K562 (cell line): ENCODE measurements around the gene RBMX2. TPM values are rescaled to one million over a fixed set of nuclear protein-coding genes. Genes with fewer than 3 reads are reported as not detected.

ENCODE experiments used
- GABPB1 ChIP-seq: sonication (generic); formaldehyde crosslinking; IDR thresholded peaks from 2 replicates; pipeline ENCODE4 v1.8.0; 2022; ENCODE audit warnings: mild to moderate bottlenecking, missing genetic modification reagents
- HNRNPH1 ChIP-seq: fragments of 200-400 bp; formaldehyde crosslinking; optimal IDR thresholded peaks from 2 replicates; pipeline ENCODE3; 2017; ENCODE audit warnings: low read depth, mild to moderate bottlenecking, low read length, moderate library complexity
- HOXB6 ChIP-seq: fragments of 250-450 bp; sonication (Bioruptor Pico); IDR thresholded peaks from 2 replicates; pipeline ENCODE4 v1.5.1; 2022; ENCODE audit warnings: mild to moderate bottlenecking, borderline replicate concordance
- KLF6 ChIP-seq: fragments of 250-450 bp; sonication (Bioruptor Pico); IDR thresholded peaks from 2 replicates; pipeline ENCODE4 v1.4.0; 2020; ENCODE audit warnings: mild to moderate bottlenecking, moderate library complexity, borderline replicate concordance
- MBD2 ChIP-seq: sonication (generic); IDR thresholded peaks from 2 replicates; pipeline ENCODE4 v1.6.1; 2016; ENCODE audit warnings: low read depth, borderline replicate concordance
- MEIS2 ChIP-seq: fragments of 450-650 bp; IDR thresholded peaks from 2 replicates; pipeline ENCODE4 v1.6.1; 2014; ENCODE audit warnings: mild to moderate bottlenecking; ENCODE audit not compliant: partially characterized antibody
- NFRKB ChIP-seq: fragments of 450-650 bp; IDR thresholded peaks from 2 replicates; pipeline ENCODE4 v1.6.1; 2016; ENCODE audit warnings: low read depth
- RBM17 ChIP-seq: fragments of 200-400 bp; formaldehyde crosslinking; IDR thresholded peaks from 2 replicates; pipeline ENCODE4 v1.6.1; 2017; ENCODE audit warnings: low read depth, mild to moderate bottlenecking, low read length, borderline replicate concordance
- SAFB2 ChIP-seq: fragments of 200-400 bp; formaldehyde crosslinking; IDR thresholded peaks from 2 replicates; pipeline ENCODE4 v1.6.1; 2018; ENCODE audit warnings: borderline replicate concordance, low read length, low read depth, moderate library complexity; ENCODE audit not compliant: severe bottlenecking
- U2AF2 ChIP-seq: fragments of 200-400 bp; formaldehyde crosslinking; optimal IDR thresholded peaks from 2 replicates; pipeline ENCODE3; 2017; ENCODE audit warnings: low read depth, mild to moderate bottlenecking, low read length
- ZNF561 ChIP-seq: fragments of 450-650 bp; formaldehyde crosslinking; conservative IDR thresholded peaks from 2 replicates; pipeline ENCODE4 v1.4.0; 2020; ENCODE audit warnings: mild to moderate bottlenecking, moderate library complexity
- ZNF778 ChIP-seq: fragments of 450-650 bp; formaldehyde crosslinking; IDR thresholded peaks from 2 replicates; pipeline ENCODE4 v1.4.0; 2020; ENCODE audit warnings: mild to moderate bottlenecking, moderate library complexity
- polyA plus RNA-seq, 8 experiments: library from polyadenylated mRNA; depleted of rRNA in 4 of 8; stranded (reverse) in 5 of 8; unstranded in 3 of 8; fragments of >200 nt; fragmentation: Nextera tagmentation in 2 of 8; fragmentation: Illumina TruSeq in 1 of 8; extraction: Ambion mirVana in 2 of 8; extraction: Trizol in 1 of 8; gene quantifications; 2 replicates each; pipeline versions ENCODE4 v1.2.1 to v1.2.3, GENCODE V29; 2011 to 2014; ENCODE audit warnings: inconsistent platforms in 1 of 8, missing spikeins in 1 of 8
- total RNA-seq, 7 experiments: library from RNA; depleted of rRNA in 6 of 7; stranded (reverse); fragments of >200 nt in 6 of 7; fragmentation: Illumina TruSeq in 2 of 7; extraction: Trizol in 2 of 7; gene quantifications; 2 replicates each; pipeline versions ENCODE4 v1.2.1 to v1.2.3, GENCODE V29; 2011 to 2021; ENCODE audit warnings: low replicate concordance in 1 of 7
- TF ChIP-seq, protein P1 (sequence below): sonication (generic); formaldehyde crosslinking; IDR thresholded peaks from 2 replicates; pipeline ENCODE4 v1.8.1; 2023; ENCODE audit warnings: mild to moderate bottlenecking, missing genetic modification reagents
- TF ChIP-seq, protein P2 (sequence below): fragments of 200-800 bp; sonication (Bioruptor generic); IDR thresholded peaks from 2 replicates; pipeline ENCODE4 v1.6.1; 2017; ENCODE audit warnings: missing genetic modification characterization, missing compliant biosample characterization
- TF ChIP-seq, protein P3 (sequence below): IDR thresholded peaks from 2 replicates; pipeline ENCODE4 v1.6.1; 2011; ENCODE audit not compliant: insufficient read length; ENCODE audit errors: extremely low read depth
- TF ChIP-seq, protein P4 (sequence below): fragments of 250-450 bp; sonication (Bioruptor Pico); IDR thresholded peaks from 2 replicates; pipeline ENCODE4 v1.6.1; 2021; ENCODE audit warnings: mild to moderate bottlenecking
- TF ChIP-seq, protein P5 (sequence below): fragments of 250-450 bp; sonication (Bioruptor Pico); IDR thresholded peaks from 2 replicates; pipeline ENCODE4 v1.8.0; 2022; ENCODE audit warnings: moderate library complexity, mild to moderate bottlenecking, inconsistent platforms
- TF ChIP-seq, protein P6 (sequence below): fragments of 250-450 bp; sonication (Bioruptor Pico); IDR thresholded peaks from 2 replicates; pipeline ENCODE4 v1.5.0; 2021; ENCODE audit warnings: mild to moderate bottlenecking, borderline replicate concordance

Gene RBMX2
- total and polyA plus RNA-seq, 9 of the 15 experiments (the other 6 are each of a cell fraction or from before 2014, with no cell fraction given), result 27.2 to 62.5 (median 54.1) TPM

DNA sequence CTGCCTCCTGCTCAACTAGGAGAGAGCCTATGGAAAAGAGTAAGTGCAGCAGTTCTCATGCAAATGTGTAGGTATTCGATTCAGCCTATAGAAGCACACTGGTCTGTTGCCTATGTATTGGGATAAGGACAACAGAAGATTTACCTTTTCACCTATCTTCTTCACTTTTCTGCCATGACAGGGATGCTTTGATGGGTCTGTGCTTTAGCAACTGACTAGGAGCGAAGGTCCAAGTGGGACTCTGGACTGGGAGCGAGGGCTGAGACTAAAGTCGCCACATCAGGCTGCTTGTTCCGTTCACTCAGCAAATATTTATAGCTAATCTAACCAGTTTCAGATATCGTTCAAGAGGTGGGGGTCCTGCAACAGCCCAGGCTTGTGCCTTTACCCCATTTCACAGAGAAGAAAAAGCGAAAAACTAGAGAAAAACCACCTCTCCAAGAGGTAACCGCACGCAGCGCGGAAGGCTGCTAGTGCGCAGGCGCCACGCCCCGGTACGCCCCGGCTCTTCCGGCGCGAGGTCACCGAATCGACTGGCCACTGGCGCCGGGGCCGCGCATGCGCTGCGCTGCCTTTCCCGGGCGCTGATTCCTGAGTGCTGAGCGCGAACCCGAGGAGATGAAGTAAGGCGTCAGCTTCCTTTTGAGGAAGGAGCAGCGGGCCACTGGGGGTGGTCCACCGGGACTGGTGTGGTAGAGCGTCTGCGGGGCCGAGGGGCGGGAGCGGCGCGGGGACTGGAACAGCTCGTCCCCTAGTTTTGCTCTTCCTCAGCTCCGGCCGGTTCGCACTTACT, at the start of gene RBMX2 (continued):
- TF ChIP-seq MEIS2, result peak; percentile 90
- TF ChIP-seq ZNF778, result no peak
- no peak for TF ChIP-seq KLF6 (CRISPR knock-in tag)
- TF ChIP-seq U2AF2, result no peak
- no peak for TF ChIP-seq NFRKB
- TF ChIP-seq, protein P1, sequence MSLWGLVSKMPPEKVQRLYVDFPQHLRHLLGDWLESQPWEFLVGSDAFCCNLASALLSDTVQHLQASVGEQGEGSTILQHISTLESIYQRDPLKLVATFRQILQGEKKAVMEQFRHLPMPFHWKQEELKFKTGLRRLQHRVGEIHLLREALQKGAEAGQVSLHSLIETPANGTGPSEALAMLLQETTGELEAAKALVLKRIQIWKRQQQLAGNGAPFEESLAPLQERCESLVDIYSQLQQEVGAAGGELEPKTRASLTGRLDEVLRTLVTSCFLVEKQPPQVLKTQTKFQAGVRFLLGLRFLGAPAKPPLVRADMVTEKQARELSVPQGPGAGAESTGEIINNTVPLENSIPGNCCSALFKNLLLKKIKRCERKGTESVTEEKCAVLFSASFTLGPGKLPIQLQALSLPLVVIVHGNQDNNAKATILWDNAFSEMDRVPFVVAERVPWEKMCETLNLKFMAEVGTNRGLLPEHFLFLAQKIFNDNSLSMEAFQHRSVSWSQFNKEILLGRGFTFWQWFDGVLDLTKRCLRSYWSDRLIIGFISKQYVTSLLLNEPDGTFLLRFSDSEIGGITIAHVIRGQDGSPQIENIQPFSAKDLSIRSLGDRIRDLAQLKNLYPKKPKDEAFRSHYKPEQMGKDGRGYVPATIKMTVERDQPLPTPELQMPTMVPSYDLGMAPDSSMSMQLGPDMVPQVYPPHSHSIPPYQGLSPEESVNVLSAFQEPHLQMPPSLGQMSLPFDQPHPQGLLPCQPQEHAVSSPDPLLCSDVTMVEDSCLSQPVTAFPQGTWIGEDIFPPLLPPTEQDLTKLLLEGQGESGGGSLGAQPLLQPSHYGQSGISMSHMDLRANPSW (CRISPR knock-in tag), result no peak
- TF ChIP-seq SAFB2, result no peak
- TF ChIP-seq, protein P2, sequence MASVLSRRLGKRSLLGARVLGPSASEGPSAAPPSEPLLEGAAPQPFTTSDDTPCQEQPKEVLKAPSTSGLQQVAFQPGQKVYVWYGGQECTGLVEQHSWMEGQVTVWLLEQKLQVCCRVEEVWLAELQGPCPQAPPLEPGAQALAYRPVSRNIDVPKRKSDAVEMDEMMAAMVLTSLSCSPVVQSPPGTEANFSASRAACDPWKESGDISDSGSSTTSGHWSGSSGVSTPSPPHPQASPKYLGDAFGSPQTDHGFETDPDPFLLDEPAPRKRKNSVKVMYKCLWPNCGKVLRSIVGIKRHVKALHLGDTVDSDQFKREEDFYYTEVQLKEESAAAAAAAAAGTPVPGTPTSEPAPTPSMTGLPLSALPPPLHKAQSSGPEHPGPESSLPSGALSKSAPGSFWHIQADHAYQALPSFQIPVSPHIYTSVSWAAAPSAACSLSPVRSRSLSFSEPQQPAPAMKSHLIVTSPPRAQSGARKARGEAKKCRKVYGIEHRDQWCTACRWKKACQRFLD (CRISPR knock-in tag), result no peak
- no peak for TF ChIP-seq HOXB6
- TF ChIP-seq, protein P3, sequence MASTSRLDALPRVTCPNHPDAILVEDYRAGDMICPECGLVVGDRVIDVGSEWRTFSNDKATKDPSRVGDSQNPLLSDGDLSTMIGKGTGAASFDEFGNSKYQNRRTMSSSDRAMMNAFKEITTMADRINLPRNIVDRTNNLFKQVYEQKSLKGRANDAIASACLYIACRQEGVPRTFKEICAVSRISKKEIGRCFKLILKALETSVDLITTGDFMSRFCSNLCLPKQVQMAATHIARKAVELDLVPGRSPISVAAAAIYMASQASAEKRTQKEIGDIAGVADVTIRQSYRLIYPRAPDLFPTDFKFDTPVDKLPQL, result no peak
- peak; percentile 71 for TF ChIP-seq GABPB1 (CRISPR knock-in tag)
- TF ChIP-seq RBM17, result no peak
- TF ChIP-seq, protein P4, sequence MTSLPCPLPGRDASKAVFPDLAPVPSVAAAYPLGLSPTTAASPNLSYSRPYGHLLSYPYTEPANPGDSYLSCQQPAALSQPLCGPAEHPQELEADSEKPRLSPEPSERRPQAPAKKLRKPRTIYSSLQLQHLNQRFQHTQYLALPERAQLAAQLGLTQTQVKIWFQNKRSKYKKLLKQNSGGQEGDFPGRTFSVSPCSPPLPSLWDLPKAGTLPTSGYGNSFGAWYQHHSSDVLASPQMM, result no peak
- no peak for TF ChIP-seq MBD2
- TF ChIP-seq, protein P5, sequence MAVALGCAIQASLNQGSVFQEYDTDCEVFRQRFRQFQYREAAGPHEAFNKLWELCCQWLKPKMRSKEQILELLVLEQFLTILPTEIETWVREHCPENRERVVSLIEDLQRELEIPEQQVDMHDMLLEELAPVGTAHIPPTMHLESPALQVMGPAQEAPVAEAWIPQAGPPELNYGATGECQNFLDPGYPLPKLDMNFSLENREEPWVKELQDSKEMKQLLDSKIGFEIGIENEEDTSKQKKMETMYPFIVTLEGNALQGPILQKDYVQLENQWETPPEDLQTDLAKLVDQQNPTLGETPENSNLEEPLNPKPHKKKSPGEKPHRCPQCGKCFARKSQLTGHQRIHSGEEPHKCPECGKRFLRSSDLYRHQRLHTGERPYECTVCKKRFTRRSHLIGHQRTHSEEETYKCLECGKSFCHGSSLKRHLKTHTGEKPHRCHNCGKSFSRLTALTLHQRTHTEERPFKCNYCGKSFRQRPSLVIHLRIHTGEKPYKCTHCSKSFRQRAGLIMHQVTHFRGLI (CRISPR knock-in tag), result no peak
- TF ChIP-seq, protein P6, sequence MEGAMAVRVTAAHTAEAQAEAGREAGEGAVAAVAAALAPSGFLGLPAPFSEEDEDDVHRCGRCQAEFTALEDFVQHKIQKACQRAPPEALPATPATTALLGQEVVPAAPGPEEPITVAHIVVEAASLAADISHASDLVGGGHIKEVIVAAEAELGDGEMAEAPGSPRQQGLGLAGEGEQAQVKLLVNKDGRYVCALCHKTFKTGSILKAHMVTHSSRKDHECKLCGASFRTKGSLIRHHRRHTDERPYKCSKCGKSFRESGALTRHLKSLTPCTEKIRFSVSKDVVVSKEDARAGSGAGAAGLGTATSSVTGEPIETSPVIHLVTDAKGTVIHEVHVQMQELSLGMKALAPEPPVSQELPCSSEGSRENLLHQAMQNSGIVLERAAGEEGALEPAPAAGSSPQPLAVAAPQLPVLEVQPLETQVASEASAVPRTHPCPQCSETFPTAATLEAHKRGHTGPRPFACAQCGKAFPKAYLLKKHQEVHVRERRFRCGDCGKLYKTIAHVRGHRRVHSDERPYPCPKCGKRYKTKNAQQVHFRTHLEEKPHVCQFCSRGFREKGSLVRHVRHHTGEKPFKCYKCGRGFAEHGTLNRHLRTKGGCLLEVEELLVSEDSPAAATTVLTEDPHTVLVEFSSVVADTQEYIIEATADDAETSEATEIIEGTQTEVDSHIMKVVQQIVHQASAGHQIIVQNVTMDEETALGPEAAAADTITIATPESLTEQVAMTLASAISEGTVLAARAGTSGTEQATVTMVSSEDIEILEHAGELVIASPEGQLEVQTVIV (CRISPR knock-in tag), result no peak
- no peak for TF ChIP-seq HNRNPH1
- TF ChIP-seq ZNF561 (CRISPR knock-in tag), result no peak
